ENCODE measurements around the gene TOP3B.

TOP3B gene

DNA sequence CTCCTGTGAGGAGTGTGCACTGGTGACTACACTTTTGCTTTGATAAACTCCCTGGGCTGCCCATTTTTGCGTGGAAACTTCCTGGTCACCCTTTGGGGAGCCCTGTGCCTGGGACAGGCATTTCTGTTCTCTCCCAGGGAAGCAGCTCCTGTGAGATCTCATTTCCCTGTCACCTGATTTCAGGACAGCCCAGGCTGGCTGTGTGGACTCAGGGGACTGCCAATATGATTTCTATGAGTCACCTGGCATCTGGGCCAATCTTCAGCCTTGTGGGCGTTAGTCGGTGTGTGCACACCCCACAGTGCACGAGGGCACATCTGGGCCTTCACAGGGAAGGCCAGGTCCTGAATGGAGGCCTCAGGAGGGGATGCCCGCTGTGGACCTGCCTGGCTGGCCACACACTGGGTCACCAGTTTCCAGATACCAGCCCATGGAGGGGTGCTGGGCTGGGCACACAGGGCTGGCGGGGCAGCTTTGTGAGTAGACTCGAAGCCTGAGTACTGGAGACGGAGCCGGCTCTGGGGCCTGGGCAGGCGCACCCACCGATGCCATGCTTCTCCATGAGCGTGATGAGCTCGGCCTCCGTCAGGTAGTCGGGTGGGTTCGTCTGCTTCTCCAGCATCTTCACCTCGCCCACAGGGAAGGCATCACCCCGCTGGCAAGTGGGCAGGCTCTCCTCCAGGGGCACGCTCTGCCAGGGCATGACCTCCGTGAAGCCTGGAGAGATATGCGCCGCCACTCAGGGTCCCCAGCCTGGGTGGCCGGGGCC, 20.5 kb downstream of the TOP3B start:
- no peak for DNase-seq (ENCODE audit: low read depth)

DNA sequence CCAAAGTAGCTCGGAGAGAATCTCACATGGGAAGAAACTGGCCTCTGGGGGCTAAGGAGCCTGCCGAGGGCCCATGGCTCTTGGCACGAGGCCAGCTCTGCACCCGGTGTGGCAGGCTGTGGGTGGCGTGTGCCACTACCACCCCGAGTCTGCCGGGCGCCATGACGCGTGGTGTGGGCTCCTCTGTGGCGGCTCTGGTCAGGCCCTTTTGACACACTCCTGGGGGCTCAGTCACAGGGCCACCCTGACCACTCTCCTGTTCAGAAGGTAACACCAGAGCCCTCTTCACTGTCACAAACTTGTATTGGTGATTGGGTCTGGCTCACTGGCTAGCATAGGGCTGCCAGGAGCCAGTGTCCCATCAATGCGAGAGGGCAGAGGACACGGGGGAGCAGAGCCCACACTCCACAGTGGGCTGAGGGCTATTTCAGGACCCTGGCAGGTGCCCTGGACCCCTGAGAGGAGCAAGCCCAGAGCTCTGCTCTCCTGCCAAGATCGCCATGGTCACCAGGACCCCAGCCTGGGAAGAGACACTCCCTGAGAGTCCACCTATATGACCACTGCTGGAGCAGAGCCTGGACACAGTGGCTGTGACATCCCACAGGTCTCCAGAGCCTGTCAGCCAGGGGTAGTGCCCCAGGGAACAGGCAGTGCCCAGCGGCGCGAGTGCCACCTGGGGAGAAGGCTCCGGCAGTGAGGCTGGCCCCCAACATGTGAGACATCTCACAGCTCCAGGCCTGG, 21.3 kb downstream of the TOP3B start:
- DNase-seq (ENCODE audit: low read depth), result no peak

DNA sequence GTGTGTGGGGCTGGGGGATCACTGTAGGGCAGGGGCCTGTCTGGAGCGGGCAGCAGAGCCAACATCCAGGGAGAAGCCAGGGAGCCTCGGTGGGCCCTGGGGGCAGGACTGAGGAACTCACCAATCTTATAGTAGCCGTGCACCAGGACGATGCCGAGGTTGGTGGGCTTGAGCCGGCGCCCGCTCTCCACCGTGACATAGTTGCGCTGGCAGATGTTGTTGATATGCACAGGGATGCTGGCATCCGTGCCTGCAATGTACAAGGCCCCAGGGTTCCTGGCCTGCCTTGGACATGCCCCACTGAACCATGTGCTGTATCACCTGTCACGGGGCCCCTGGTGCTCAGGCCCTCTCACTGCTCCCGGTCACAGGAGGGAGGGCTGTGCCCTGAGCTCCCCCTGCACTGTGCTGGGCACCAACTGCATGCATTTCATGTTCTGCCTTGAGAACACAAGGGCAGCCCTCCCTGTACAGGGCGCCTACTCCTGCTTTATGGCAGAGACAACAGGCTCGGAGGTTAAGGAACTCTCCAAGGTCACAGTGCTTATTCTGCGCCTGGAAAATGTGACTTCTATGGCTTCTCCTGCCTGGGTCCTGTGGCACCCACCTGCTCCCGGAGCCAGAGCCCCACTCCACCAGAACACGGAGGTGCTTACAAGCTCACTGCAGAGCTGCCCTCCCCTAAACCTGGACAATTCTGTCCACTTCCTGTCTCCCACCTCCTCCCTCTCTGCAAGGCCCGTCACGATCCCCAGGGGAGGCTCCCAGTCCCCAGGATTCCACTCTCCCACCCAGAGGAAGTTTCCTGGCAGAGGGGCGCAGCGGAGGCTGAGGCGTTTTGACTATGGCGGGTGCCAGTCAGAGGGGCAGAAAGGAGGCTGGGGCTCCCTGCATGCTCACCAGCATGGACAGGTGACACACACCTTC, 22.1 kb downstream of the TOP3B start:
- no peak for DNase-seq (ENCODE audit: low read depth)

DNA sequence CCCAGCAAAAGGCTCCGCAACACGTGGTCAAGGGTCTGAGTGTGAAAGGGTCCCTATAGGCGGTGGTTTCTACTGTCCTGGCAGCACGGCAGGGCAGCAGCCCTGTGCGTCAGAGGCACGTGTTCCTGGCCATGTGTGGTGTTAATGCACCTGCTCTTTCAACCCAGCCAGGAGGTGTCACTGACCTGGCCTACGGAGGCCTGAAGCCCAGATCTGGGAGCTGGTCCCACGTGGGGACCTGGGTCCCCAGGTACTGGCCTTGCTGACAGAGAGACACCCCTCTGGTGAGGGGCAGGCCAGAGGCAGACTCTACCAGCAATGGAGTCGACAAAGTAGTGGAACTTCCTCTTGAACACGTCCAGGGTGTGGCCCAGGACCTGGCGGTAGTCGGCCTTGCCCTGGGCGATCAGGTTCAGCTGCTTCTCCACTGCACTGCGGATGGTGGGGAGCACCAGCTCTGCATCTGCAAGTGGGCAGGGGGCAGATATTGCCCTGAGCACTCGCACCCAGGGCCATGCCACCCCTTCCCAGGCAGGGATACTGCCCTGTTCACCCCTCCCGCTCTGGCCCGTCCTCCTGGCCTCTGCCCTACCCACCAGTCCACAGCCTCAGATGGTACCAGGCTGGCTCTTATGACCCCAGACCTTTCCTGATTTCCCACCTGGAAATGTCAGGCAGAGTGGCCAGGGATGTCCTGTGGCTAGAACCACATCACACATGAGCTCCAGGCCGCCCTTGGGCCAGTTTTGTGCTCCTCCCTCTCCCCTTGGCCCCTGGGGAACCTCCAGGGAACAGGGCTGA, 23.1 kb downstream of the TOP3B start:
- no peak for DNase-seq (ENCODE audit: low read depth)

DNA sequence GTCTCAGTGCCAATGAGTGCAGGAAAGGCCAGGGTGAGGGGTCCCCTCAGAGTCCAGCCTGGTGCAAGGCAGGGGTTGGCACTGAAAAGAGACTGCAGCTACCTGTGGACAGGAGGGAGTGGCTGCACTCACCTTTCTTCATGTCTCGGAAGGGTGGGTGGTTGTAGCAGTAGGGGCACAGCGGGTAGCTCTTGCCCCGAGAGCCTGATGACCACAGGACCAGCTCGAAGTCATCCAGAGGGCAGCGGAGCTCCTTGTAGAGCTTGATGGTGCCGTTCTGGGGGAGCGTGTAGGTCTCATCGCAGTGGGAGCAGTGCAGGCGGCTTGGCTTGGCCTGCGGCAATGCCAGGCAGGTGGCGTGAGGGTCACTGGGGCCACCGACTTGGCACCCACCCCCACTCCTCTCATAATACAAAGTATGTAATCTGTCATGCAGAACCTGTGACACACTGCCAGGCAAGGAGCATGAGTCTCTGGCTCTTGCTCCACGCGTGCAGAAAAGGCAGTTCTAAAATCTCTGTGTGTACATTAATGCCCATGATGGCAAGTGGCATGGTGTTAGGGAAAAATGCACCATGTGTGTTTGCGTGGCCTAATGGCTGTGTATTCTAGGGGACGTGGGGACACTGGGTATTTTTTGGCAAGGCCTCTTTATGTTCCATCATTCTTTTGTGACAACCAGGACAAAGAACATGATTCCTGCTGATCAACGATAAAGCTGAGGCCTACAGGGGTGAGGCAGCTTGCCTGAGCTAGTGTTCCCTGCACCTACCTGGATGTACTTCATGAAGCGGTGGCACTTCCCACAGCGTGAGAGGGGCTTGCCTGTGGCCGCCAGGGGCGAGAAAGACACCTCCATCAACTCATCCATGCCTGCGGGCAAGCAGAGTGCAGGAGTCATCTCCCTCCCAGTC, 24.0 kb downstream of the TOP3B start:
- DNase-seq (ENCODE audit: low read depth), result no peak

DNA sequence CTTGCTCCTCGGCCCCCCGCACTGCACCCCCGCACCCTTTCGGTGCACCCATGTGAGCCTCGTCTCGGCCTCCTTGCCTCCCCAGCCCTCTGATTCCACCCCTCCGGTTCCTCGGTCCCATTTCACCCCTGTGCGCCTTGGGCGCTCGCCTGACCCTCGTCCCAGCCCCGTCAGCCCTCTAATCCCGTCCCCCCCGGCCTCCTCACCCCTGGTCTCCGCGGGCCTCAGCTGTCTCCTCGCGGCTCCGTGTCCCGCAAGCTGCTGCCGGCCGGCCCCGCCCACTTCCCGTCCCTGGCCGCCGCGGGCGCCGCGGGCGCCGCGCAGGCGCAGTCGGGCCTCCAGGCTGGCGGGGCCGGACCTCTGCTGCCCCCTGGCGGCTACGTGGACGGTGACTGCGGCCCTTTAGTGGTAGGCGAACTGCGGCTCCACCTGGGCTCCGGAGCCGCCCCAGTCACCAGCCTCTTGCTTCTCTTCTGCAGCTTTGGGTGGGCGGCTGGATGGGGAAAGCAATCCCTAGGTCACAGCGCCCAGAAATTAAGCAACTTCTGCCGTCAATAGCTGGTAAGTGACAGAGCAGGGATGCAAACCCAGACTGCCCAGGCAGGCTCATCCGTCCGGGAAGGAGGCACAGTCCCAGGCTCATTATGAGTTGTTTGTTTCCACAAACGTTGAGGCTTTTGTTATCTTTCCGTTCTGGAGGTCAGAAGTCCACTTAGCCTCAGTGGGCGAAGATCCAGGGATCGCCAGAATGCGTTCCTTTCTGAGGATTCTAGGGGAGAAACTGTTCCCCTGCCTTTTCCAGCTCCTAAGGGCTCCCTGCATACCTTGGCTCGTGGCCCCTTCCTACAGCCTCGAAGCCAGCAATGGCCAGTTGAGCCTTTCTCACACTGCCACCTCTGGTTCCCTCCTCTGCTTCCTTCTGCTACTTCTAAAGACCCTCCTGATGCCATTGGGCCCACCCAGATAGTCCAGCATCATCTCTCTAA, 29.7 kb downstream of the TOP3B start, which contains the start of gene PPM1F:
PPM1F (minus strand) TSS at position 263 of the 986 bp plus-strand sequence. CDS start 6,800 bp downstream, outside the sequence.
- DNase-seq (ENCODE audit: low read depth), result peak; percentile 90

DNA sequence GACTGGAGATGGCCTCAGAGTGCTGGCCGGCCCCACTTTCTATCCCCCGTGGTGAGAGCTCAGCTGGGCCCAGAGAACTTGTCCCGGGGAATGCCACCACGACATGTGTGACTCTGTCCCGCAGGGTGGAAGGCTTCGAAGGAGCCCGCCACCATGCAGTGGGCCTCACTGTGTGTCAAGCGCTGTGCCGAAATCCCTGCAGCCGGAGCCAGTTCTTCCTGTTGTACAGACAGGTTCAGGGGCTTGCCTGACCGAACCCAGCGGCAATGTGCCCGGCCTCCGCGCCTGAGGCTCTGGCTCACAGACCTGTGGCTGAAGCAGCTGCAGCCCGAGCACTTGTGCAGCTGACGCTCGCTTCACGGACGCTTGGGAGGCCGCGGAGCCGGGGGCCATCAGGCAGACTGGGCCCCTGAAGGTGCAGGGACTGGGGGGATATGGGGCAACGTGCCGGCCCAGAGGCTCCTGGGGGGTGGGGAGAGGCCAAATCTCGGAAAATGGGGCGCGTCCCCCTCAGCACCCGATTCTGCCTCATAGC, 30.6 kb downstream of the TOP3B start:
- DNase-seq (ENCODE audit: low read depth), result peak; percentile 11

DNA sequence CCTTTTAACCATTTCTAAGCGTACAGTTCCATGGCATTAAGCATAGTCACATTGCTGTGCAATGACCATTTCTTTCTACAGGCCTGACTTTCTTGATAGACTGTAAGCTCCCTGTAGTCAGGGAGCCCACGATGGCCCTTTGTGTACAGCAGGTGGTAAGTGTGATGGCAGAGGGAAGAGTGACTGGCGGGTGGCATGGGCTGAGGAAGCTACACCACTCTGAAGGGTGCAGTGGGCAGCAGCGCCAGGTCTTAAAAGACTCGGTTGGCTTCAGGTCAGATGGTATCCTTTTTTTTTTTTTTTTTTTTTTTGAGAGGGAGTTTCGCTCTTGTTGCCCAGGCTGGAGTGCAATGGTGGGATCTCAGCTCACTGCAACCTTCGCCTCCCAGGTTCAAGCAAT, 31.5 kb downstream of the TOP3B start:
- DNase-seq (ENCODE audit: low read depth), result no peak

DNA sequence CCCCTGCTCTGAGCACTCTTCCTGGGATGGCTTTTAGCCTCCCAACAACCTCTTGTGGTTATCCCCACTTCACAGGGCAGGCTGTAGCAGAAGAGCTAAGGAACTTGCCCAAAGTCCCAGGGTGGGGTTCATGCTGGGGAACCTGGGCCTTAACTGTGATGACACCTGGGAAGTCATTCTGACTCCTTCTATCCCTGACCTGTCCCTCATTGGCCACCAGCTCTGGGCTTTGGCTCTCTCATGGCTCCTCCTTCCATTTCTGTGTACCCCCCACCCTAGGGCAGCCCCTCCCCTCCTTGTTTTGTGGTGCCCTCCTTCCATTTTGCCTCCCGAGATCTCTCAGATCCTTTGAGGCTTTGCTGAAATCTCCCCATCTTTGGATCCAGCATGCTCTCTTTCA, 32.6 kb downstream of the TOP3B start:
- no peak for DNase-seq (ENCODE audit: low read depth)

DNA sequence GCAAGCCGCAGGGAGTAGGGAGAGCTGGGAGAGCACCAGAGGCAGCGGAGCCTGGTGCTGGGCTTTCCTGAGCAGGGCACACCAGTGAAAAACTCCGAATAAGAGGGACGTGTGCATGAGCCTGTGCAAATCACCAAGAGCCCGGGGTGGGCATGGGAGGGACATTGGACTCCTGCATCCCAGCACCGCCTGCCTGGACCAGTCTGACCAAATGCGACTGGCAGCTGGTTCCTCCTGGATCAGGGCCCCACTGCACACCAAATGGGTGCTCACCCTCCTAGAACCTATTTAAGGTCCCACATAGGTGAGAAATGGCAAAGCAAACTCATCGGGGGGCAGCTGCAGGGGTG, 33.0 kb downstream of the TOP3B start:
- no peak for DNase-seq (ENCODE audit: low read depth)

DNA sequence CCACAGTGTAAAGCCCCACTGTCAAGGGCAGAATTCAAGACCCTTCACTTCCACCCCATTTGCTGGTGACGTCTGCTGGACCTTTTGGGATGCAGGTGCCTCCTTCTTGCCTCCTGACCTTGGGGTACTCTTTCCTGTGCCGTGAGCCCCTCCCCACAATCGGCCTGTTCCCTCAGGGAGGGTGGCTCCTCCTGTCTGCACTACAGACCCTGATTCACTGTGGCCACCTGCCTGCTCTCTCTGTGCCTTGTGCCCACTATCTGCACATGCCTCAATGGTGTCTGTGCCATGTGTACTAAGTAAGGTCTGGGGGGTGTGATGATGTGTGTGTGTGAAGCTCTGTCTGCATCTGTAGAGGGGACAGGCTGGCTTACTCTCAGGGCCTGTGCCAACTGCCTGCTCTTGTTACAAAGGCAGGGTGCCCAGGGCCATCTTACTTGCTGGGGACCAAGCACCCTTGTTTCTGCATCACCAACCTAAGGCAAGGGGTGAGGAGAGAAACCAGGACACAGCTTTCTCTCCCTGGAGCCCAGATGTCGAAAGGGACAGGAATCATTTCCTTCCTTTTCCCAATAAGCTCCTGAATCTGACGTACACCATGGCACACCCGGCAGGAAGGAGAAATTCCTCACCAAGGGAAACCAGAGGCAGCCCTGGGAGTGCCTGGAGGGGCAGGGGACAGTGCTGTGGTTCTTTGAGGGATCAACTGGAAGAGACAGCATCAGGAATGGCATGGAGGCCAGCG, 33.6 kb downstream of the TOP3B start:
- no peak for DNase-seq (ENCODE audit: low read depth)

DNA sequence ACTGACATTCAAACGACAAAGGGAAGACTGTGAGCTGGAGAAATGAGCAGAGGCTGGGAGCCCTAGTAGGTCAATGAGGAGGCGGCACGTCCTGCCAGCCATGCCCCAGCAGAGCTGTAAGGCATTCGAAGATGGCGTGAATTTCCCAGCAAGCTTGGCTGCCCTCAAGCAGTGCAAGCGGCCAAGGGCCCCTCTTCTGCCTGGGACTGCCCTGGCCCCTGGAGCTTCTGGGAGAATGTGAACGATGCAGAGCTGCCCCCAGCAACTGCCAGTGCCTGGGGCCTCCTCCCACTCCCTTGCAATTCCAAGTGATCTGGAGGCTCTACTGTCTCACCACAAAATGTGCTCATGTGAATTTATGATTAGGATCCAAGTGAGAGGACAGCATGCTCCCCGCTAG, 34.2 kb downstream of the TOP3B start:
- DNase-seq (ENCODE audit: low read depth), result no peak

DNA sequence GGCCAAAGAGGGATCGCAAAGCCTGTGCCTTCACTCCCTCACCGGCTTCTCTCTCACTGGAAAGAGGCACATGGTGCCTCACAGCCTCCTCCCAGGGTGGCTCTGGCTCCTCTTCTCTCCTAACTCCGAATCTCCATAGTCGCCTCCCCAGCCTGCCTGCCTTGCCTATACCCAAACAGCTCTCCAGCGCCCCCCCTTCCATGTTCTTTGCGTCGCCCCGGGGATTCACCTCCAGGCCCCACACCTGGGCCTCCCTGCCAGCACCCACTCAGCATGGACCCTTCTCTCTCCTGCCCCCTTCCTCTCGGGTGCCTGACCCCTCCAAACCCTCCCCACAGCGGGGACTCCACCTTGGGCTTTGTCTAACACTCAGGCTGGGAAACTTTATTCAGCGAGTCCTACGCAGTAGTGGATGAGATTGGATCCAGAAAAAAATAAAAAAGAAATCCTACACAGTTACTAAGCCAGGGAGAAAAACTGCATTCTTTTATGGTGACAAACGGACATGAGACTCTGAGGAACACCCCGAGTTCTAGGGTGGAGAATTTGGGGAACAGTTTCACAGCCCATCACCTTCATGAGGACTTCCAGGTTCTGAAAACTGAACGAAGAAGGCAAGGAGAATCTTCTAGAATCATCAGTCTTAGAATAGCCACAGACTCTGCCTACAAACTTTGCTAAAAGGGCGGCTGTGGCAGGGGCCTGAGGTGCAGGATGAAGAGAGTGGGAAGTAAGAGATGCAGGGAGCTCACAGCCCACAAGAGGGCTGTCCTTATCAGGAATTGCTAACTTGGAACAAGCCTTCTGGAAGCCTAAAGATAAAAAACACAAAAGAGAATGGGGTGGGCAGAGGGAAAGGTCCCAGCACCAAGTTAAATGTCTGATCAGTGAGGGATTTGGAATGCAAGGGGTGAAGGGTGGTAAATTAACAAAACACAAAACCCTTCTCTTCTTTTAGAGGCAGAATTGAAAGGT, 35.3 kb downstream of the TOP3B start:
- DNase-seq (ENCODE audit: low read depth), result no peak

DNA sequence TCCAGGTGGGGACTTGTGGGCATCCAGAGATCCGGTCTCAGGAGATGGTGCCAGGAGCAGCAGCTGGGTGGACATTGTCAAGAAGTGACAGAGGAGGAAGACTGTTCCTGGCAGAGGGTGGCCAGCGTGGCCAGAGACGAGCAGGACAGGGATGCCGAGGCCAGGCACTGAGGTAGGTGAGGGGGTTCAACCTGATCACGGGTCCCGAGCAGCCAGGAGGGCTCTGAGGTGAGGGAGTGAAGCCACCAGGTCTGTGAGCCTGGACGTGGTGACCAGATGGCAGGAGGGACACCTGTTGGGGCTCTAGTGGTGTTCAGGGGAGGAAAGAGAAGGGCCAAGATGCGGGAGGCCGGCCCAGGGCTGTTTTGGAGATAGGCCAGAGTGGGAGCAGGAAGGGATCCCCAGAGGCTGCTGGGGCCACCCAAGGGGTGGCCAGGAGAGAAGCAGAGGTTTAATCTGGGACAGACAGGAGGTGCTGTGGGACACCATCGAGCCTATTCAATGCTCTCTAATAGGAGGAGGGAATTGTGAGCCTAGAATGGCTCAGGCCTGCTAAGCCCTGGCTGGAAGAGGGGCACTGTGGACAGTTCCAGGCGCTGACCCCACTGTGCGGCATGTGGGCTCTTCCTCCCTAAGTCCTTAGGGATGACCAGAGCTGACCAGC, 36.2 kb downstream of the TOP3B start:
- DNase-seq (ENCODE audit: low read depth), result no peak

DNA sequence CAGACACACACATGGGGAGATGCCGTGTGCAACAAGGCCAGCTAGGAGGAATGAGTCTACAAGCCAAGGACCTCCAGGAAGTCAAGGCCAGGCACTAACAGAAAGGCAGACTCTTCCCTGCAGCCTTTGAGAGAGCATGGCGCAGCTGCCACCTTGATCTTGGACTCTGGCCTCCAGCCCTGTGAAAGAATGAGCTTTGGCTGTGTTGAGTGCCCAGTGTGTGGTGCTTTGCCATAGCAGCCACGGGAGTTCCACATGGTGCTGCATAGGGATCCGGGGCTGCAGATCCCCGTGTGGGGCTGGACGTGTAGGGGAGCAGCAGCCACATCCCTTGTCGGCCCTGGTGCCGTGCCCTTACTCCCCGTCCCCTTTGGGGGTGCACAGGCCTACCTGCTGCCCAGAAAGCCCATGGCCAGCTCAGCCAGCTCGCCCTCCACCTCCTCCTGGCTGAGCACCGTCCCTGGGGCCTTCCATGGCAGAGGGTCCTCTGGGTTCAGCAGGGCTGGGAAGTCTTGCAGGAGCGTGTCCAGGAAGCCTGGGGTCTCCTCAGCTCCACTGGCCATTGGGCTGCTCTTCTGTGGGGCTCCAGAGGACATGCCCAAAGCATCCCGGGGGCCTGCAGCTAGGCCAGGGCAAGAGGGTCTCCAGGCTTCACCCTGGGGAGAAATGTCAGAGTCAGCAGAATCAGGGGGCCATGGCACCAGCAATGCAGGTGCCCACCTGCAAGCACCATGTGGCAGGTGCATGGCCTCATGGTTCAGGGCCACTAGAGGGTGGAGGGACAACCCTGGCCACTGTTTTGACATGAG, 36.9 kb downstream of the TOP3B start:
- DNase-seq (ENCODE audit: low read depth), result no peak

DNA sequence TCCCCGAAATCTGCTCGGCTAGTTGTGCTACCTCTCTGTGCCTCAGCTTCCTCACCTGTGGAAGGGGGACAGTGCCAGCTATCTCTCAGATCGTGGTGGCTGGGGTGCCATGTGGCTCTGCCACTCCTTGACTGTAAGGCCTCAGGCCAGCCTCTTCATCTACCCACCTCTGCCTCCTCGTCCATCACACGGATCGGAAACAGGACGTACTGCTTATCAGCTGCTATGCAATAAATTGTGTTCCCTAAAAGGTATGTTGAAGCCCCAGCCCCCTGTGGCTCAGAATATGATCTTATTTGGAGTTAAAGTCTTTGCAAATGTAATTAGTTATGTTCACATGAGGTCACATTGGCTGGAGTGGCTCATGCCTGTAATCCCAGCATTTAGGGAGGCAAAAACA, 37.7 kb downstream of the TOP3B start:
- no peak for DNase-seq (ENCODE audit: low read depth)

Measured in activated T-cell treated with anti-CD3 and anti-CD28 coated beads for 1 hour (primary cell).